Measurements from ENCODE around the gene SYAP1.
A peak's percentile ranks its signal among the peaks of the same experiment; 100 is the strongest.
"Not testable (repeated sequence)": the region's sequence is repeated elsewhere in the genome, so short reads cannot be mapped to it uniquely, and the experiment has no call there.

SYAP1 gene

GRCh38 chrX:16771483-16772398 is 52.3 kb downstream of the SYAP1 start:
- DNase-seq (ENCODE audit: low read depth), result peak; percentile 76
- no peak overlapping the region for H3K4me3 ChIP-seq (ENCODE audit: low read depth, low read length)

GRCh38 chrX:16772460-16772859 is 53.0 kb downstream of the SYAP1 start:
- DNase-seq (ENCODE audit: low read depth), result no peak

GRCh38 chrX:16774746-16775145 is 55.3 kb downstream of the SYAP1 start:
- no peak for DNase-seq (ENCODE audit: low read depth)
- H3K4me3 ChIP-seq (ENCODE audit: low read depth, low read length), result no peak overlapping the region

More at GRCh38 chrX:16772460-16772859, 53.0 kb downstream of the SYAP1 start:
- H3K4me3 ChIP-seq (ENCODE audit: low read depth, low read length), result no peak overlapping the region

GRCh38 chrX:16778545-16778944 is 59.1 kb downstream of the SYAP1 start:
- no peak for DNase-seq (ENCODE audit: low read depth)
- no peak overlapping the region for H3K4me3 ChIP-seq (ENCODE audit: low read depth, low read length)

GRCh38 chrX:16778993-16779392 is 59.6 kb downstream of the SYAP1 start:
- no peak for DNase-seq (ENCODE audit: low read depth)
- no peak overlapping the region for H3K4me3 ChIP-seq (ENCODE audit: low read depth, low read length)

GRCh38 chrX:16779815-16780214 is 60.4 kb downstream of the SYAP1 start:
- DNase-seq (ENCODE audit: low read depth); H3K4me3 ChIP-seq (ENCODE audit: low read depth, low read length): not testable (repeated sequence)

- no peak overlapping the region for H3K4me3 ChIP-seq (ENCODE audit: low read depth, low read length)
- DNase-seq (ENCODE audit: low read depth), result no peak
Measured at GRCh38 chrX:16783452-16783851, 64.0 kb downstream of the SYAP1 start.

GRCh38 chrX:16784440-16784839 is 65.0 kb downstream of the SYAP1 start:
- DNase-seq (ENCODE audit: low read depth), result not testable (repeated sequence)

GRCh38 chrX:16785247-16786138 is 66.1 kb downstream of the SYAP1 start:
- DNase-seq (ENCODE audit: low read depth), result no peak
- H3K4me3 ChIP-seq (ENCODE audit: low read depth, low read length), result peak overlapping the region; percentile 60

More at GRCh38 chrX:16784440-16784839, 65.0 kb downstream of the SYAP1 start:
- H3K4me3 ChIP-seq (ENCODE audit: low read depth, low read length), result not testable (repeated sequence)

- DNase-seq (ENCODE audit: low read depth), result peak; percentile 95
- peak within 1 kb of the TSS; percentile 65 for H3K4me3 ChIP-seq (ENCODE audit: low read depth, low read length)
Measured at GRCh38 chrX:16786139-16786790, 66.9 kb downstream of the SYAP1 start, which contains the start of gene TXLNG. Gene TXLNG, plus strand, starts transcription at chrX:16786466. Its CDS starts 22 bp downstream, at chrX:16786488.

- H3K4me3 ChIP-seq (ENCODE audit: low read depth, low read length), result peak overlapping the region; percentile 65
- DNase-seq (ENCODE audit: low read depth), result no peak
Measured at GRCh38 chrX:16786791-16787735, 67.7 kb downstream of the SYAP1 start.

GRCh38 chrX:16788477-16788876 is 69.1 kb downstream of the SYAP1 start:
- no peak overlapping the region for H3K4me3 ChIP-seq (ENCODE audit: low read depth, low read length)

GRCh38 chrX:16796298-16796697 is 76.9 kb downstream of the SYAP1 start:
- no peak for DNase-seq (ENCODE audit: low read depth)
- H3K4me3 ChIP-seq (ENCODE audit: low read depth, low read length), result no peak overlapping the region

More at GRCh38 chrX:16788477-16788876, 69.1 kb downstream of the SYAP1 start:
- no peak for DNase-seq (ENCODE audit: low read depth)

GRCh38 chrX:16797358-16797757 is 77.9 kb downstream of the SYAP1 start:
- no peak for DNase-seq (ENCODE audit: low read depth)

GRCh38 chrX:16797841-16798240 is 78.4 kb downstream of the SYAP1 start:
- DNase-seq (ENCODE audit: low read depth), result no peak
- H3K4me3 ChIP-seq (ENCODE audit: low read depth, low read length), result no peak overlapping the region

More at GRCh38 chrX:16797358-16797757, 77.9 kb downstream of the SYAP1 start:
- no peak overlapping the region for H3K4me3 ChIP-seq (ENCODE audit: low read depth, low read length)

GRCh38 chrX:16804923-16805464 is 85.6 kb downstream of the SYAP1 start:
- DNase-seq (ENCODE audit: low read depth), result no peak
- no peak overlapping the region for H3K4me3 ChIP-seq (ENCODE audit: low read depth, low read length)

- DNase-seq (ENCODE audit: low read depth), result no peak
- H3K4me3 ChIP-seq (ENCODE audit: low read depth, low read length), result no peak overlapping the region
Measured at GRCh38 chrX:16807548-16807947, 88.1 kb downstream of the SYAP1 start.

- no peak for DNase-seq (ENCODE audit: low read depth)
- peak overlapping the region; percentile 26 for H3K4me3 ChIP-seq (ENCODE audit: low read depth, low read length)
Measured at GRCh38 chrX:16807976-16808542, 88.6 kb downstream of the SYAP1 start.
